RWPE1 (cell line): ENCODE data around the gene GARS1.

Experiments used
- CTCF ChIA-PET: fragments of 350-600 bp; sonication (Branson Sonifier 250); formaldehyde crosslinking; extraction: SDS; loops from one replicate; lab custom pipeline; 2021; lab: Yijun Ruan, JAX
- POLR2A ChIA-PET: fragments of 400-600 bp; formaldehyde crosslinking; extraction: SDS; loops from one replicate; lab custom pipeline; 2020; ENCODE audit warnings: antibody characterized with exemption; ENCODE audit not compliant: low non-redundant PET; lab: Yijun Ruan, JAX
- DNase-seq: peaks from one replicate; pipeline ENCODE4 v3.0.0; 2012; ENCODE audit warnings: low spot score
- H3K27ac ChIP-seq: fragments of 450-650 bp; 2 replicates; pipeline ENCODE4 v1.5.1; 2017
- CTCF ChIP-seq: fragments of 450-650 bp; conservative IDR thresholded peaks from 2 replicates; pipeline ENCODE4 v1.5.1; 2017; ENCODE audit warnings: low read depth, mild to moderate bottlenecking

GARS1 gene

GRCh38 chr7:30642789-30643188, 48.1 kb downstream of the GARS1 start:
- no peak overlapping the region for H3K27ac ChIP-seq
- TF ChIP-seq CTCF: no peak
- CTCF ChIA-PET: interaction anchor here (0.8 kb wide), 1 partner anchor 21 kb away, joined by 4 read pairs; no protein-coding TSS in a partner anchor
- DNase-seq: no peak
- POLR2A ChIA-PET: no interaction called here

- peak overlapping the region; percentile 3; the same call in 1 of the 2 replicates for H3K27ac ChIP-seq
- TF ChIP-seq CTCF: no peak
- DNase-seq: no peak
- ChIA-PET CTCF (interaction anchor here (0.7 to 0.8 kb wide), 2 partner anchors 146 to 660 kb away, joined by 3 to 4 read pairs; no protein-coding TSS in a partner anchor), POLR2A (no interaction called here)
These were observed 49.7 kb downstream of the GARS1 start for GRCh38 chr7:30644286-30644955.

- H3K27ac ChIP-seq: no peak overlapping the region
These were observed 51.0 kb downstream of the GARS1 start for GRCh38 chr7:30645661-30646060.

GRCh38 chr7:30646154-30646553, 51.5 kb downstream of the GARS1 start:
- ChIA-PET POLR2A (no interaction called here), CTCF (no interaction called here)
- DNase-seq: no peak

More at GRCh38 chr7:30645661-30646060, 51.0 kb downstream of the GARS1 start:
- ChIA-PET CTCF (no interaction called here), POLR2A (no interaction called here)
- TF ChIP-seq CTCF: no peak
- DNase-seq: no peak

GRCh38 chr7:30647589-30648364, 53.1 kb downstream of the GARS1 start:
- no peak for DNase-seq
- POLR2A ChIA-PET: no interaction called here
- CTCF ChIA-PET: no interaction called here
- no peak for TF ChIP-seq CTCF
- no peak overlapping the region for H3K27ac ChIP-seq

More at GRCh38 chr7:30646154-30646553, 51.5 kb downstream of the GARS1 start:
- no peak for TF ChIP-seq CTCF
- no peak overlapping the region for H3K27ac ChIP-seq

- CTCF ChIA-PET: no interaction called here
- POLR2A ChIA-PET: no interaction called here
- H3K27ac ChIP-seq: no peak overlapping the region
- no peak for TF ChIP-seq CTCF
- DNase-seq: no peak
These were observed 54.3 kb downstream of the GARS1 start for GRCh38 chr7:30648744-30649540.
